ENCODE results near the gene KCNN3. TPM values are rescaled to one million over a fixed set of nuclear protein-coding genes. Genes with fewer than 3 reads are reported as not detected.

KCNN3 gene
- total and polyA plus RNA-seq, 5 donors = 1.2 to 3.8 (median 3.3) TPM

GRCh38 chr1:154777154-154777553 is 92.9 kb downstream of the KCNN3 start:
- intact Hi-C loops (cut with DNase I) = loop anchor here in 1 of 4 donors (10.0 kb wide), 1 partner anchor 88 kb away; no protein-coding TSS in a partner anchor
- 91% methylated on average over 5 of the region's 5 CpGs for WGBS
- H3K4me3 ChIP-seq (ENCODE audit: low read length) = no peak overlapping the region
- no peak for ATAC-seq
- no peak overlapping the region for H3K27ac ChIP-seq (ENCODE audit: low read length)
- H3K27me3 ChIP-seq (ENCODE audit: control insufficient read depth, insufficient read depth) = no peaks in the 10 kb centered on the region
- H3K4me1 ChIP-seq (ENCODE audit: control insufficient read depth, insufficient read depth, low read length) = no peaks in the 10 kb centered on the region
- DNase-seq = no peak
- no peaks in the 10 kb centered on the region for H3K9me3 ChIP-seq (ENCODE audit: control insufficient read depth, low read length)

GRCh38 chr1:154775621-154776605 is 94.2 kb downstream of the KCNN3 start:
- WGBS = 88% methylated on average over 17 of the region's 17 CpGs
- Histone ChIP-seq H3K27ac (ENCODE audit: low read length) (no peak overlapping the region), H3K4me3 (ENCODE audit: low read length) (no peak overlapping the region), H3K27me3 (ENCODE audit: control insufficient read depth, insufficient read depth) (no peaks in the 10 kb centered on the region), H3K4me1 (ENCODE audit: control insufficient read depth, insufficient read depth, low read length) (no peaks in the 10 kb centered on the region), H3K9me3 (ENCODE audit: control insufficient read depth, low read length) (no peaks in the 10 kb centered on the region)
- intact Hi-C loops (cut with DNase I) = loop anchor here in 1 of 4 donors (10.0 kb wide), 1 partner anchor 89 kb away; no protein-coding TSS in a partner anchor
- ATAC-seq (no peak), DNase-seq (no peak)

- H3K4me3 ChIP-seq (ENCODE audit: low read length) = no peak overlapping the region
- H3K9me3 ChIP-seq (ENCODE audit: control insufficient read depth, low read length) = no peaks in the 10 kb centered on the region
- ATAC-seq (no peak), DNase-seq (no peak)
- intact Hi-C loops (cut with DNase I) = loop anchor here in 1 of 4 donors (10.0 kb wide), 1 partner anchor 90 kb away; no protein-coding TSS in a partner anchor
- H3K4me1 ChIP-seq (ENCODE audit: control insufficient read depth, insufficient read depth, low read length) = no peaks in the 10 kb centered on the region
- WGBS = 88% methylated on average over 7 of the region's 7 CpGs
- H3K27ac ChIP-seq (ENCODE audit: low read length) = no peak overlapping the region
- no peaks in the 10 kb centered on the region for H3K27me3 ChIP-seq (ENCODE audit: control insufficient read depth, insufficient read depth)
These were observed 95.8 kb downstream of the KCNN3 start for GRCh38 chr1:154774175-154774855.

GRCh38 chr1:154773551-154773950 is 96.5 kb downstream of the KCNN3 start:
- ATAC-seq = no peak
- no peak for DNase-seq
- Histone ChIP-seq H3K4me1 (ENCODE audit: control insufficient read depth, insufficient read depth, low read length) (no peaks in the 10 kb centered on the region), H3K4me3 (ENCODE audit: low read length) (no peak overlapping the region), H3K9me3 (ENCODE audit: control insufficient read depth, low read length) (no peaks in the 10 kb centered on the region), H3K27me3 (ENCODE audit: control insufficient read depth, insufficient read depth) (no peaks in the 10 kb centered on the region), H3K27ac (ENCODE audit: low read length) (no peak overlapping the region)
- WGBS = 57% methylated on average over 2 of the region's 2 CpGs
- intact Hi-C loops (cut with DNase I) = loop anchor here in 1 of 4 donors (10.0 kb wide), 1 partner anchor 91 kb away; no protein-coding TSS in a partner anchor

GRCh38 chr1:154772606-154773506 is 97.2 kb downstream of the KCNN3 start:
- Histone ChIP-seq H3K27ac (ENCODE audit: low read length) (no peak overlapping the region), H3K9me3 (ENCODE audit: control insufficient read depth, low read length) (no peaks in the 10 kb centered on the region), H3K27me3 (ENCODE audit: control insufficient read depth, insufficient read depth) (no peaks in the 10 kb centered on the region), H3K4me1 (ENCODE audit: control insufficient read depth, insufficient read depth, low read length) (no peaks in the 10 kb centered on the region), H3K4me3 (ENCODE audit: low read length) (no peak overlapping the region)
- intact Hi-C loops (cut with DNase I) = loop anchor here in 1 of 4 donors (10.0 kb wide), 1 partner anchor 92 kb away; no protein-coding TSS in a partner anchor
- ATAC-seq (no peak), DNase-seq (no peak)
- 61% methylated on average over 17 of the region's 17 CpGs for WGBS

GRCh38 chr1:154772056-154772455 is 98.0 kb downstream of the KCNN3 start:
- ATAC-seq (no peak), DNase-seq (peak in 1 of 3 donors; percentile 52)
- H3K27me3 ChIP-seq (ENCODE audit: control insufficient read depth, insufficient read depth) = no peaks in the 10 kb centered on the region
- intact Hi-C loops (cut with DNase I) = loop anchor here in 1 of 4 donors (10.0 kb wide), 1 partner anchor 93 kb away; no protein-coding TSS in a partner anchor
- no peaks in the 10 kb centered on the region for H3K9me3 ChIP-seq (ENCODE audit: control insufficient read depth, low read length)
- 97% methylated on average over 23 of the region's 23 CpGs for WGBS
- peaks cover 3% of the 10 kb centered on the region for H3K4me1 ChIP-seq (ENCODE audit: control insufficient read depth, insufficient read depth, low read length)
- no peak overlapping the region for H3K27ac ChIP-seq (ENCODE audit: low read length)
- H3K4me3 ChIP-seq (ENCODE audit: low read length) = no peak overlapping the region

GRCh38 chr1:154770897-154771594 is 99.0 kb downstream of the KCNN3 start:
- intact Hi-C loops (cut with DNase I) = loop anchor here in 1 of 4 donors (10.0 kb wide), 1 partner anchor 94 kb away; no protein-coding TSS in a partner anchor
- H3K9me3 ChIP-seq (ENCODE audit: control insufficient read depth, low read length) = no peaks in the 10 kb centered on the region
- no peak overlapping the region for H3K27ac ChIP-seq (ENCODE audit: low read length)
- H3K4me1 ChIP-seq (ENCODE audit: control insufficient read depth, insufficient read depth, low read length) = peaks cover 3% of the 10 kb centered on the region
- H3K4me3 ChIP-seq (ENCODE audit: low read length) = no peak overlapping the region
- H3K27me3 ChIP-seq (ENCODE audit: control insufficient read depth, insufficient read depth) = no peaks in the 10 kb centered on the region
- WGBS = 97% methylated on average over 4 of the region's 4 CpGs
- no peak for ATAC-seq
- DNase-seq = no peak

GRCh38 chr1:154769193-154769895 is 100.7 kb downstream of the KCNN3 start:
- ATAC-seq (no peak), DNase-seq (no peak)
- Histone ChIP-seq H3K27me3 (ENCODE audit: control insufficient read depth, insufficient read depth) (no peaks in the 10 kb centered on the region), H3K4me1 (ENCODE audit: control insufficient read depth, insufficient read depth, low read length) (peaks cover 3% of the 10 kb centered on the region), H3K4me3 (ENCODE audit: low read length) (no peak overlapping the region), H3K9me3 (ENCODE audit: control insufficient read depth, low read length) (no peaks in the 10 kb centered on the region), H3K27ac (ENCODE audit: low read length) (no peak overlapping the region)
- intact Hi-C loops (cut with DNase I) = loop anchor here in 2 of 4 donors (10.0 kb wide), 2 partner anchors 105 kb away; partner anchors contain the start of gene KCNN3 (in 2 of the 2)
- 96% methylated on average over 5 of the region's 5 CpGs for WGBS

- Histone ChIP-seq H3K4me3 (ENCODE audit: low read length) (no peak overlapping the region), H3K9me3 (ENCODE audit: control insufficient read depth, low read length) (no peaks in the 10 kb centered on the region), H3K27me3 (ENCODE audit: control insufficient read depth, insufficient read depth) (no peaks in the 10 kb centered on the region), H3K27ac (ENCODE audit: low read length) (peak overlapping the region; percentile 45), H3K4me1 (ENCODE audit: control insufficient read depth, insufficient read depth, low read length) (peaks cover 3% of the 10 kb centered on the region)
- peak; percentile 19 to 42 for ATAC-seq
- intact Hi-C loops (cut with DNase I) = loop anchor here in 2 of 4 donors (10.0 kb wide), 2 partner anchors 104 to 106 kb away; partner anchors contain the start of gene KCNN3 (in 2 of the 2)
- DNase-seq = no peak
- 54% methylated on average over 8 of the region's 8 CpGs for WGBS
These were observed 101.5 kb downstream of the KCNN3 start for GRCh38 chr1:154768456-154769125.

Measured in right cardiac atrium (tissue), 5 donors.